ENCODE data around the gene LUC7L3.
A peak's percentile ranks its signal among the peaks of the same experiment; 100 is the strongest.
"Not testable (repeated sequence)": the region's sequence is repeated elsewhere in the genome, so short reads cannot be mapped to it uniquely, and the experiment has no call there.

The LUC7L3 gene, protein sequence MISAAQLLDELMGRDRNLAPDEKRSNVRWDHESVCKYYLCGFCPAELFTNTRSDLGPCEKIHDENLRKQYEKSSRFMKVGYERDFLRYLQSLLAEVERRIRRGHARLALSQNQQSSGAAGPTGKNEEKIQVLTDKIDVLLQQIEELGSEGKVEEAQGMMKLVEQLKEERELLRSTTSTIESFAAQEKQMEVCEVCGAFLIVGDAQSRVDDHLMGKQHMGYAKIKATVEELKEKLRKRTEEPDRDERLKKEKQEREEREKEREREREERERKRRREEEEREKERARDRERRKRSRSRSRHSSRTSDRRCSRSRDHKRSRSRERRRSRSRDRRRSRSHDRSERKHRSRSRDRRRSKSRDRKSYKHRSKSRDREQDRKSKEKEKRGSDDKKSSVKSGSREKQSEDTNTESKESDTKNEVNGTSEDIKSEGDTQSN

DNA sequence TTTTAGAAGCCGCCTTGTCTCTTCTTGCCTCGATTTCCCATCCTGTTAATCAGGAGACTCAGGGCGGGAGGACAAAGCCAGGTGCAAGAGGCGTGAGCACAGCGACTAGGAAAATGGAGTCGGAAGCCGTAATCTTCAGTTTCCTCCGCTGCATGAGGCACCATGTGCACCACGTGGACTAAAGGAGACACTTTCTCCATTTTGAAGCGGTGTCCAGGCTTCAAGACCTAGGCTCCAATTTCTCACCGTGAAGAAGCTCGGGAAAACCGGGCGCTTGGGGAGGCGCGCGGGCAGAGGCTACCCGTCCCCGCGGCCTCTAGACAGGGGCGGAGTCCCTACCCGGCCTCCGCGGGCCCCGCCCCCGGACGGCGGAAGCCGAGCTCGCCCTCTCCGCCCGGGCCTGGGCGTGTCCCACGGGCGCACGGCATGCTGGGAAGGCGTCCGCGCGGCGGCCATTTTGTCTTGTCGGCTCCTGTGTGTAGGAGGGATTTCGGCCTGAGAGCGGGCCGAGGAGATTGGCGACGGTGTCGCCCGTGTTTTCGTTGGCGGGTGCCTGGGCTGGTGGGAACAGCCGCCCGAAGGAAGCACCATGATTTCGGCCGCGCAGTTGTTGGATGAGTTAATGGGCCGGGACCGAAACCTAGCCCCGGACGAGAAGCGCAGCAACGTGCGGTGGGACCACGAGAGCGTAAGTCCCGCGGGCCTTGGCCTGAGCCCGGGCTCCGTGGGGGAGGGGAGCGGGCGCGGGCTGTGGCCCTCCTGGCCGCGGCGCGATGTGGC is at the start of gene LUC7L3:
Gene LUC7L3 (plus strand): TSS at position 460 of the 780 bp plus-strand sequence. CDS start 130 bp downstream, at position 590.
- peak; percentile 98 for DNase-seq

DNA sequence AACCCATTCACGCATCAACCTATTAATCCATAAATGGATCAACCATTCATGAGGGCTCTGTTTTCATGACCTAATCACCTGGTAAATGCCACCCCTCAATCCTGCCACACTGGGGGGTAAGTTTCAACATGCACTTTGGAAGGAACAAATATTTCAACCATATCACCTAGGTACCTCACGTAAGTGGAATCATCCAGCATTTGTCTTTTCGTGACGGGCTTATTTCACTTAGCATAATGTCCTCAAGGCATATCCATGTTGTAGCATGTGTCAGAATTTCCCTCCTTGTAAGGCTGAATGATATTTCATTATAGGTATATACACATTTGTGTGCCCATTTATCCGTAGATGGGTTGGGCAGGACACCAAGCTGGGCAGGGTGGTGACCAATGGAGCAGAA is 47.3 kb upstream of the LUC7L3 start:
- peak; percentile 34 for DNase-seq

DNA sequence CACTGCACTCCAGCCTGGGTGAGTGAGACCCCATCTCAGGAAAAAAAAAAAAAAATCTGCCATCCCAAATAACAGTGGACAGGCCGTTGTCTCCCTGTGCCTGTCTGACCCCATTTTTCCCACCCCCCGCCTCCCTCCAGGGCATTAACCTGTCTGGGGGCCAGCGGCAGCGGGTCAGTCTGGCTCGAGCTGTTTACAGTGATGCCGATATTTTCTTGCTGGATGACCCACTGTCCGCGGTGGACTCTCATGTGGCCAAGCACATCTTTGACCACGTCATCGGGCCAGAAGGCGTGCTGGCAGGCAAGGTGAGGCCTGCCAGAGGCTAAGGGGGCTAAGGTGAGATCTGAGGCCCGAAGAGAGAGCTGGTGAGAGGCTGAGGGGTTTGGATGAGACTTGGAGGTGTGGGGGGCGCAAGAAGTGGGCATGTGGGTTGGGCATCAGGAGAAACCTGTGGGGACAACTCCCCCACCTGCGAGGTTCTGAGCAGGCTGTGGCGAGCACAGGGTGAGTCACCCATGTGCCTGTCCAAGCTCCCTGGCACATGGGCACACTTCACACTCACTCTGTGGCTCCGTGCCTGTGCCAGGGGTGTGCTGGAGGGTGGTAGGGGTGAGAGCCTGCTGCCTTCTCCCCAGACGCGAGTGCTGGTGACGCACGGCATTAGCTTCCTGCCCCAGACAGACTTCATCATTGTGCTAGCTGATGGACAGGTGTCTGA is 46.4 kb upstream of the LUC7L3 start:
- DNase-seq: peak; percentile 51

DNA sequence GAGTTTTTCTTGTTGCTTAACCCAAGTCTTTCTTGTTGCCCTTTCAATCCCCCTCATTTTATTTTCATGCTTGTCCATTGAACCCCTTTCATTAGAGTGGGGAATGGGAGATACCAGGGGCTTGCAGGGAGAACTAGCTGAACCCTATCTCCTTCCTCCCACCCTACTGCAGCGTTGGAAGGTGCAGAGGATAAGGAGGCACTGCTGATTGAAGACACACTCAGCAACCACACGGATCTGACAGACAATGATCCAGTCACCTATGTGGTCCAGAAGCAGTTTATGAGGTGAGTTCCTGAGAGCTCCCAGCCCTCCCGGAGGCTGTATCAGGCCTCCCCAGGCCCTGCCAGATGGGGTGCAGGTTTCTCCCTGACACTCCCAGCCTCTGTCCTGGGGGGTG is 44.2 kb upstream of the LUC7L3 start:
- no peak for DNase-seq

DNA sequence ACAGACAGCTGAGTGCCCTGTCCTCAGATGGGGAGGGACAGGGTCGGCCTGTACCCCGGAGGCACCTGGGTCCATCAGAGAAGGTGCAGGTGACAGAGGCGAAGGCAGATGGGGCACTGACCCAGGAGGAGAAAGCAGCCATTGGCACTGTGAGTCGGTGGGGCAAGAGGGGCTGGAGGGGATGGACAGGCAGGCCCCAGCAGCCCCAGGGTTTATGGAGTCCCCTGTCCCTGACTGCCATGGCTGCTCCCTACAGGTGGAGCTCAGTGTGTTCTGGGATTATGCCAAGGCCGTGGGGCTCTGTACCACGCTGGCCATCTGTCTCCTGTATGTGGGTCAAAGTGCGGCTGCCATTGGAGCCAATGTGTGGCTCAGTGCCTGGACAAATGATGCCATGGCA is 43.8 kb upstream of the LUC7L3 start:
- DNase-seq: no peak

DNA sequence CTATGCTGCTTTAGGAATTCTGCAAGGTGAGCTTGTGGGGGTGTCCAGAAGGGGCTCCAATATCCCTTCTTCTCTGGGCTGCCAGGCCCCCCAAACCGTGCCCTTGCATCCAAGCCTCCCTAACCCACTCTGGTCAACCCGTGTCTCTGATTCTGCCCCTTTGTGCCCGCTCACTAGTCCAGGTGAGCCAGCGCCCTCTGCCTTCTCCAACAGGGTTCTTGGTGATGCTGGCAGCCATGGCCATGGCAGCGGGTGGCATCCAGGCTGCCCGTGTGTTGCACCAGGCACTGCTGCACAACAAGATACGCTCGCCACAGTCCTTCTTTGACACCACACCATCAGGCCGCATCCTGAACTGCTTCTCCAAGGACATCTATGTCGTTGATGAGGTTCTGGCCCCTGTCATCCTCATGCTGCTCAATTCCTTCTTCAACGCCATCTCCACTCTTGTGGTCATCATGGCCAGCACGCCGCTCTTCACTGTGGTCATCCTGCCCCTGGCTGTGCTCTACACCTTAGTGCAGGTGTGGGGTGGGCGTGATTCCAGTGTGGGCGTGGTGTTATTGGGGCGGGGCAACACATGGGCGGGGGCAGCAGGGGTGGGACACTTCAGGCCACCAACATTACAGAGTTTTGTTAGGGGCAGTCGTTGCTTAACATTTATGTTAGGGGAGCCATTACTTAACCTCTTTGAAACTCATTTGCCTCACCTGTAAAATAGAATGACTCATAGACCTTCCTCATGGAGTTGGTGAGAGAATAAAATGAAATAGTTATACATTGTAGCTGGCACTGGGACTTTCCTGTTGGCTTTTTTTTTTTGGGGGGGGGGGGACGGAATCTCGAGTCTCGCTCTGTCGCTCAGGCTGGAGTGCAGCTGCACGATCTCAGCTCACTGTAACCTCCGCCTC is 43.1 kb upstream of the LUC7L3 start:
- DNase-seq: no peak

DNA sequence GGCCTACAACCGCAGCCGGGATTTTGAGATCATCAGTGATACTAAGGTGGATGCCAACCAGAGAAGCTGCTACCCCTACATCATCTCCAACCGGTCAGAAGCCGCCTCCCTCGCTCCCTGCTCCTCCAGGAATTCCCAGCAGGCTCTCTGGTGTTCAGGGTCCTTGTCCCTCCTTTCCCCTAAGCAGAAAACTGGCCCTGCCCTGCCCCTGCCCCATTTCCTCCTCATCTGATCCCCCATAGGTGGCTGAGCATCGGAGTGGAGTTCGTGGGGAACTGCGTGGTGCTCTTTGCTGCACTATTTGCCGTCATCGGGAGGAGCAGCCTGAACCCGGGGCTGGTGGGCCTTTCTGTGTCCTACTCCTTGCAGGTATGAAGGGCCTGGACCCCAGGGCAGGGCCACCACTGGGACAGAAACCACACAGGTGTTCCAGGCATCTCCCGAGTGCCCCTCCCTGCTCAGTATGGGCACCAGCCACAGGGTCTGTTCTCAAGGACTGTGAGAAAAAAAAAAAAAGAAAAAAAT is 41.5 kb upstream of the LUC7L3 start:
- DNase-seq: no peak

DNA sequence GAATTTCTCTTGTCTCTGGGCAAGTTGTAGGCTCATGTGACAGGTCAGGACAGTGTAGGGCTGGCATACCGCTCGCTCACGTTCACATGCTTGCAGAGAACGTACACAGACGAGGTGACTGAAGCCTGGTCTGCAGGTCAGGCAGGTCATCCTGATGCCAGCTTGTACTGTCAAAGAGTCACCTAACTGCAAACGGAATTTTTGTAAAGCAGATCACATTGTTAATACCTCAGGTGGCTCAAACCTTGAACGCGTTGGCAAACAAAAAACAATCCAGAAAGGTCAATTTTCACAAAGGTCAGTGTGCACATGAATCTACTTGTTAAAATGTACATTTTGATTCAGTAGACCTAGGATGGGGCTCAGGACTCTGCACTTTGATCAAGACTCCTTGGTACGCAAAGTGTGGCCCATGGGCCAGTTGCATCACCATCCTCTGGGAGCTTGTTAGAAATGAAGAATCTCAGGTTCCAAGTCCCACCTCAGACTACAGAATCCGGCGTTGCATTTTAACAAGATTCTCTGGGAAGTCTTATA is 40.3 kb upstream of the LUC7L3 start:
- peak; percentile 43 for DNase-seq

DNA sequence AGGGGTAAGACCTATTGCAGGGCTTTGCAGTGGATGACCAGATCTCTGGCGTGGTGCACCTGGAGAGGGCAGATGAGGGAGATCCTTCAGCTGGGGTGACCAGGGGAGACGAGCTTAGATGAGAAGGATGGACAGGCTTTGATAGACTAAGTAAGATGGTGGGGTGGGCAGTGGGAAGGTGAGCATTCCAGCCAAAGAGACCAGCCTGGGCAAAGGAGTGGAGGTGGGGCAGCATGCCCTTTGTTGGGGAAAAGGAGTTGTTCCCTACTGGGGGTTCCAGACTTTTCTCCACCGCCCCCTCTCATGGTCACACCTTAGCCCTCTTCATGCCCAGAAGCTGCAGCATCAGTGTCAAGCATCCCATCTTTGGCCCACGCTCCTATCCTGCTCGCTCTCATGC is 39.3 kb upstream of the LUC7L3 start:
- no peak for DNase-seq

DNA sequence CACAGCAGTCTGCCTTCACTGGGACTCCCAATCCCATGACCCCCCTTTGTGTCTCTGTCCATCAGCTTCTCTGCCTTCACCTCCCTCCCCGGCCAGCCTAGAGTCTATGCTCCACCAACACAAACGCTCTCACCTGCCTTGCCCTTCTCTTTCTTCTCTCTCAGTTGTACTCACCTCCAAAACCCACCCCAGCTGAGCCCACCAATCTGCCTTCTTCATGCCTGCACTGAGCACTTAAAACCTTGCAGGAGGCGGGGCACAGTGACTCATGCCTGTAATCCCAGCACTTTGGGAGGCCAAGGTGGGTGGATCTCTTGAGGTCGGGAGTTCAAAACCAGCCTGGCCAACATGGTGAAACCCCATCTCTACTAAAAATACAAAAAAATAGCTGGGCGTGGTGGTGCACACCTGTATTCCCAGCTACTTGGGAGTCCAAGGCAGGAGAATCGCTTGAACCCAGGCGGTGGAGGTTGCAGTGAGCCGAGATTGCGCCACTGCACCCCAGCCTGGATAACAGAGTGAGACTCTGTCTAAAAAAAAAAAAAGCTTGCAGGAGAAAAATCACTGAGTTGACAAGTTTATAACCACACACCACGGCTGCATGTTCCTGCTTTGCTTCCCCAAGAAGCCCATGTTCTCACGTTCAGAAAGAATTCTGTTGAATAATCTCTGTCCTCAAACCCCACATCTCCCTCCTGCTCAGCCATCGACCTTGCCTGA is 38.7 kb upstream of the LUC7L3 start:
- not testable (repeated sequence) for DNase-seq

DNA sequence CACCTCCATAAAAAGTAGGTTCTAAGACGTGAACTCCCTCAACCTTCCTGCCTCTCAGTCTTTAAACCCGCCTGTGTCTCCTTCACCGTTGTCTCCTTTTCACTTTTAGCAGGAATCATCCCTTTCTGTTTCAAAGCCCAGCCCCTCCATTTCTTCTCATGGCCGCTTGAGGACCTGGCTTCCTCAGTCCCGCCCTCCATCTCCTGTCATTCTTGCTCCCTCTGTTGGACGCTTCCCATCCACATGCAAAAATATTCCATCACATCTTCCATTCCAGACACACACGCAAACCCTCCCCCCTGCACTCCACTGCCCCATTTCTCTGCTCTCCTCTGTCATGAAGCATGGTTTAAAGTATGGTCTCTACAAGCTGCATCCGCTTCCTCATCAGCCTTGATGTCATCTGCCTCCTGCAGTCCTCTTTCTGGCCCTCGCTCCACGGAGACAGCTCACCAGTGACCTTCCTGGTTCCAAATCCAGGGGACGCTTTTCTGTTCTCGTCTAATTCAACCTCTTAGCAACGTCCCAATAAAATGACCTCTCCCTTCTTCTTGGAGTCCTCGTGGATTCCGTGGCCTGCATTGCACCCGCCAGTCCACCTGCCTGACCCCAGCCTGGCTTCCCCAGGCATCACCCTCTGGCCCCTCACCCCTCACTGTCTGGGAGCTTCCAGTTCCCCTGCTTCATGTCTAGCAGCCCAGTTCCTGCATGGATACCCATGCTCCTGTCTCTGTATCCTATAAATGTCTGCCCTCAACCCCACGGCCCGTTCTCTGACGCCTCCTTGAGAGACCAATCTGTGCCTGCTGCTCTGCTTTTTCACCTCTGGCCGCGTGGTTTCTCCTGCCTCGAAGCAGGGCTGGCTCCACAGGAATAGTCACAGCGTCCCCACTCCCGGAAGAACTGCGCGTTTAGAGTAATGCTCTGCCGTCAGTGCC is 37.9 kb upstream of the LUC7L3 start:
- no peak for DNase-seq

DNA sequence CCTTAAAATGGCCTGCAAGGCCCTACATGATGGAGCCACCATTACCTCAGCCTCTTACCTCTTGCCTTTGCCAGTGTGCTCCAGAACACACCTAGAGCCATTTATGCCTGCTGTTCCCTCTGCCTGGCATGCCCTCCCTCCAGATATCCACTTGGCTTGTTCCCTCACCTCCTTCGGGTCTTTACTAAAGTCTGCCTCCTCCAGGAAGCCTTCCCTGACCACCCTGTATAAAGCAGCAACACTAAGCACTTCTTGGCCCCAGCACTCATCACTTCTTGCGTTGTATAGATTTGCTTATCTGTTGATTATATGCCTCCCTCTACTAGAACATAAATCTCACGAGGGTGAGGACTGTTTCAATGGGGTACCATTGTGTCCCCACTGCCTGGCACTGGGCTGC is 37.0 kb upstream of the LUC7L3 start:
- DNase-seq: peak; percentile 12

DNA sequence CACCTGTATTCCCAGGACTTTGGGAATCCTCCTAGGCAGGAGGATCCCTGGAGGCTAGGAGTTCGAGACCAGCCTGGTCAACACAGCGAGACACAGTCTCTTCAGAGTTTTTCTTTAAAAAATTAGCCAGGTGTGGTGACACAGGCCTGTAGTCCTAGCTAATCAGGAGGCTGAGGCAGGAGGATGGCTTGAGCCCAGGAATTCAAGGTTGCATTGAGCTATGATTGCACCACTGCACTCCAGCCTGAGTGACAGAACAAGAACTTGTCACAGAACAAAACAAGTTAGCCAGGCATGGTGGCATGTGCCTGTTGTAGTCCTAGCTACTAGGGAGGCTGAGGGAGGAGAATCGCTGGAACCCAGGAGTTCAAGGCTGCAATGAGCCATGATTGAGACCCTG is 36.5 kb upstream of the LUC7L3 start:
- DNase-seq: peak; percentile 27

DNA sequence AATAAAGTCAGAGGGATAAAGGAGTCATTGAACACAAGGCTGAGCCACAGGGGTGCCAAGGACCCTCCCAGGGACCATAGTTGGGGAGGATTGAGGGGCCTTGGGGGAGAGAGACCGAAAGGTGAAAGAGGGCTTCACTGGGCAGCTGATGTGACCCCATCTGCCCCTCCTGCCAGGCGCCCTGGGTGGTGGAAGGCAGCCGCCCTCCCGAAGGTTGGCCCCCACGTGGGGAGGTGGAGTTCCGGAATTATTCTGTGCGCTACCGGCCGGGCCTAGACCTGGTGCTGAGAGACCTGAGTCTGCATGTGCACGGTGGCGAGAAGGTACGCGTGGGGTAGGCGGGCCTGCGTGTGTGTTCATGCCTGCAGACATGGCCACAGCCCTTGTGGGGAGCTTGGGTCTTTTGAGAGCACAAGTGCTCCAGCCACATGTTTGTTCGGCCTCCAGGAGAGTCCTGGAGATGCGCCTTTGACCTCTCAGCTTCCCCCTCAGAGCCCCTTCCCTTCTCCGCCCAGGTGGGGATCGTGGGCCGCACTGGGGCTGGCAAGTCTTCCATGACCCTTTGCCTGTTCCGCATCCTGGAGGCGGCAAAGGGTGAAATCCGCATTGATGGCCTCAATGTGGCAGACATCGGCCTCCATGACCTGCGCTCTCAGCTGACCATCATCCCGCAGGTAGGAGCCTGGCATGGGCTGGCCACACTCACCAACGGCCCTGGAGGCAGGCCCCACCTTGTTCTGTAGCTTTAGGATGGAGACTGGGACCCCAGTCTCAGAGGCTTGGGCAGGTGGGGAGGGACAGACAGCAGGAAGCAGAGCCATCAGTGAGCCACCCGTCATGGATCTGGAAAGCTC is 35.7 kb upstream of the LUC7L3 start:
- DNase-seq: peak; percentile 59

DNA sequence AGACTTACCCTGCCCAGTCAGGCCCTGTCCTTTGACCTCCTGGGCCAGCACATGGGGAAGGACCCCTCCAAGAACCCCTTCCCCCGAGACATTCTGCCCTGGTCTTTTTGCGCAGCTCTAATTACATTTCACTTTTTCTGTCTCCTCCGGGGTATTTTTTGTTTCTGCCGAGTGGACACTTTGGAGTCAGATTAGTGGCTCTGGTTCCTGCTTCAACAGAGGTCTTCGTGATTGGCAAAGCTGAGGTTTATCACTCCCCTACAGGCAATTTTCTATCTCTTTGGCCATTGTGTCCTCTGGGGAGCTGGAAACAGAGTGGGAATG is 35.2 kb upstream of the LUC7L3 start:
- DNase-seq: peak; percentile 12

DNA sequence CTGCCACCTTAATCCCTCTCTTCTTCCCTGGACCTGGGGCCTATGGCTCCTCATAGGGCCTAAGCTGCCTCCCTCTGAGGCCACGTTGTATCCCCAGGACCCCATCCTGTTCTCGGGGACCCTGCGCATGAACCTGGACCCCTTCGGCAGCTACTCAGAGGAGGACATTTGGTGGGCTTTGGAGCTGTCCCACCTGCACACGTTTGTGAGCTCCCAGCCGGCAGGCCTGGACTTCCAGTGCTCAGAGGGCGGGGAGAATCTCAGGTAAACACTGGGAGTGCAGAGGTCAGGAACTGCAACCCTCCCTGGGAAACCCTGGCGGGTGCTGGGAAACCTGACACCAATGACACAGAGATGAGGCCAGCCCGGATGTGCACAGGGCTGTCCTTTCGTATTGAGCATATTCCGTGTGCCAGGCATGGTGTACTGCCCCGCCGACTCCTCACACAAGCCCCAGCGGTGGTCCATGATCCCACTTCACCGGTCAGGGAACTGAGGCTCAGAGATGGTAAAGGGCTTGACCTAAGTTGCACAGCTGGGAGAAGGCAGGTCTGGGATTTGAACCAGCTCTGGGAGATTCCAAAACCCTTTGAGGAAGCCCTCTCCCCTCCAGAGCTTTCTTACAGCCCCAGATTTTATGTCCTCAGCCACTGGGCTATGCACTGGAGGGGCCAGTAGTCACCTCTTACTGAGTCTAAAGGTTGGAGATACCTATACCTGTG is 34.6 kb upstream of the LUC7L3 start:
- peak; percentile 36 for DNase-seq

DNA sequence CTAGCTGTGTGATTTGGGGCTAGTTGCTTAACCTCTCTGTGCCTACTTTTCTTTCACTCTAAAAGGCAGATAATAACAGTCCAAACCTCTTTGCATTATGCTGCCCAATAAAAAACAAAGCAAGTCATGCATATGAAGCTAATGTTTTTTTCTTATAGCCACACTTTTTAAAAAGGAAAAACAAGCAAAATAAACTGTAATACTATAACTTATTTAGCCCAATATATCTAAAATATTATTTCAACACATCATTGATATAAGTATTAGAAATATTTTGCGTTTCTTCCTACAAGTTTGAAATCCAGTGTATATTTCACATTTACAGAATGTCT is 34.1 kb upstream of the LUC7L3 start:
- DNase-seq: no peak

DNA sequence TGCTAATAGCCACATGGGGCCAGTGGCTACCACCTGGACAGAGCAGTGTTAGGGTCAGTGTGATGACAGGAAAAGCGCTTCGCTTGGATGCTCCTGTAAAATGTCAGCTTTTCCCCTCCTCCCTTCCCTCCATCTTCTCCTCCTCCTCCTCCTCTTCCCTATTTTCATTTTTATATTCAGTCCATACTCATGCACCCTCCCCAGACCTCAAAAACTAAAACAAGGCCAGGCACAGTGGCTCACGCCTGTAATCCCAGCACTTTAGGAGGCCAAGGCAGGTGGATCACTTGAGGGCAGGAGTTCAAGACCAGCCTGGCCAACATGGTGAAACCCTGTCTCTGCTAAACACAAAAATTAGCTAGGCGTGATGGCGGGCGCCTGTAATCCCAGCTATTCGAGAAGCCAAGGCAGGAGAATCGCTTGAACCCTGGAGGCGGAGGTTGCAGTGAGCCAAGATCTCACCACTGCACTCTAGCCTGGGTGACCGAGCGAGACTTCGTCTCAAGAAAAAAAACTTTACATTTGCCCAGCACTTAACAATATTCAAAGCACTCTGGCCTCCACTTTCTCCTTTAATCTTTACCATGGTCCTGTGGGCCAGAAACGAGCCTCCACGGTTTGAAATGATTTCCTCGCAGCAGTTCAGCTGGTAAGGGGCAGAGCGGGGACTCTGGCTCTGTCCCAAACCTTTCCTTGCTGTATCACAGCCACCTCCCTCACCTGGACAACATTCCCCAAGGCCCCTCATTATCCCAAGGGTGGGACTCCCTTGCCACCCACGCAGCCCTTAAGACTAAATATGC is 33.5 kb upstream of the LUC7L3 start:
- peak; percentile 24 for DNase-seq

Data from activated effector memory CD4-positive, alpha-beta T cell treated with anti-CD3 and anti-CD28 coated beads, Interleukin-2, amount 50 U/mL, for 16 hours (primary cell).